HG03060 (cell line): ENCODE measurements around the gene ZFAND3.
"Not testable (repeated sequence)": the region's sequence is repeated elsewhere in the genome, so short reads cannot be mapped to it uniquely, and the experiment has no call there.

ENCODE experiments used
- ATAC-seq: cut with Tn5 transposase; IDR thresholded peaks from one replicate; pipeline ENCODE4 v1.9.1; 2021; ENCODE audit warnings: low read depth, moderate number of reproducible peaks; ENCODE audit not compliant: unreplicated experiment

The ZFAND3 gene

DNA sequence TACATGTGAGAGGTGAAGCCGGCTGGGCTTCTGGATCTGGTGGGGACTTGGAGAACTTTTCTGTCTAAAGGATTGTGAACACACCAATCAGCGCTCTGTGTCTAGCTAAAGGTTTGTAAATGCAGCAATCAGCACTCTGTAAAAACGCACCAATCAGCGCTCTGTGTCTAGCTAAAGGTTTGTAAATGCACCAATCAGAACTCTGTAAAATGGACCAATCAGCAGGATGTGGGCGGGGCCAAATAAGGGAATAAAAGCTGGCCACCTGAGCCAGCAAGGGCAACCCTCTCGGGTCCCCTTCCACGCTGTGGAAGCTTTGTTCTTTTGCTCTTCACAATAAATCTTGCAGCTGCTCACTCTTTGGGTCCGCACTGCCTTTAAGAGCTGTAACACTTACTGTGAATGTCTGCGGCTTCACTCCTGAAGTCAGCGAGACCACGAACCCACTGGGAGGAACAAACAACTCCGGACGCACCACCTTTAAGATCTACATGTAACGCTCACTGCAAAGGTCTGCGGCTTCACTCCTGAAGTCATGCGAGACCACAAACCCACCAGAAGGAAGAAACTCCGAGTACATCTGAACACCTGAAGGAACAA lies 143.1 kb downstream of the ZFAND3 start:
- ATAC-seq, result not testable (repeated sequence)

- ATAC-seq, result no peak
Measured at GRCh38 chr6:37965964-37966676, 146.6 kb downstream of the ZFAND3 start.

GRCh38 chr6:37966801-37967200 lies 147.3 kb downstream of the ZFAND3 start:
- ATAC-seq, result no peak

- ATAC-seq, result no peak
Measured at GRCh38 chr6:37967651-37968050, 148.1 kb downstream of the ZFAND3 start.

- no peak for ATAC-seq
Measured at GRCh38 chr6:37971266-37971665, 151.7 kb downstream of the ZFAND3 start.

- no peak for ATAC-seq
Measured at GRCh38 chr6:37971711-37972390, 152.3 kb downstream of the ZFAND3 start.

- ATAC-seq, result no peak
Measured at GRCh38 chr6:37972994-37973757, 153.6 kb downstream of the ZFAND3 start.

GRCh38 chr6:37974381-37974780 lies 154.9 kb downstream of the ZFAND3 start:
- no peak for ATAC-seq

DNA sequence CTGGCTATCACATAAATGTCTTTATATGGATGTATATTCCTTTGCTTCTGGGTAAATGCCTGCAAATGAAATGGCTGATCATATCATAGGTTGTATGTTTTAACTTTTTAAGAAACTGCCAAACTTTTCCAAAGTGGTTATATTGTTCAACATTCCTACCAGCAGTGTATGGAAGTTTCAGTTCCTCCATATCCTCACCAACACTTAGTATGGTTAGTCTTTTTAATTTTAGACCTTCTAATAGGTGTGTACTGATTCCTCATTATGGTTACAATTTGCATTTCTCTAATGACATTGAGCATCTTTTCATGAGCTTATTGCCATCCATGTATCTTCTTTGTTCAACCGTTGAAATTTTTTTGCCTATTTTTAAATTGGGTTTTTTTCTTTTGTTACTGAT lies 155.4 kb downstream of the ZFAND3 start:
- no peak for ATAC-seq

DNA sequence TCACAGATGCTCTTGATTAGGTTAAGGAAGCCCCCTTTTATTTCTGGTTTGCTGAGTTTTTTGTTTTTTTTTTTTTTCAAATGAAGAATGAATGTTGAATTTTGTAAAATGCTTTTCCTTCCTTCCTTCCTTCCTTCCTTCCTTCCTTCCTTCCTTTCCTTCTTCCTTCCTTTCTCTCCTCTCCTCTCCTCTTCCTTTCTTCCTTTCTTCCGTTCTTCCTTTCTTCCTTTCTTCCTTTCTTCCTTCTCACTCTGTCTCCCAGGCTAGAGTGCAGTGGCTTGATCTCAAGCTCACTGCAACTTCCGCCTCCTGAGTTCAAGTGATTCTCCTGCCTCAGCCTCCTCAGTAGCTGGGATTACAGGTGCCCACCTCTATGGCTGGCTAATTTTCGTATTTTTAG lies 158.2 kb downstream of the ZFAND3 start:
- no peak for ATAC-seq

DNA sequence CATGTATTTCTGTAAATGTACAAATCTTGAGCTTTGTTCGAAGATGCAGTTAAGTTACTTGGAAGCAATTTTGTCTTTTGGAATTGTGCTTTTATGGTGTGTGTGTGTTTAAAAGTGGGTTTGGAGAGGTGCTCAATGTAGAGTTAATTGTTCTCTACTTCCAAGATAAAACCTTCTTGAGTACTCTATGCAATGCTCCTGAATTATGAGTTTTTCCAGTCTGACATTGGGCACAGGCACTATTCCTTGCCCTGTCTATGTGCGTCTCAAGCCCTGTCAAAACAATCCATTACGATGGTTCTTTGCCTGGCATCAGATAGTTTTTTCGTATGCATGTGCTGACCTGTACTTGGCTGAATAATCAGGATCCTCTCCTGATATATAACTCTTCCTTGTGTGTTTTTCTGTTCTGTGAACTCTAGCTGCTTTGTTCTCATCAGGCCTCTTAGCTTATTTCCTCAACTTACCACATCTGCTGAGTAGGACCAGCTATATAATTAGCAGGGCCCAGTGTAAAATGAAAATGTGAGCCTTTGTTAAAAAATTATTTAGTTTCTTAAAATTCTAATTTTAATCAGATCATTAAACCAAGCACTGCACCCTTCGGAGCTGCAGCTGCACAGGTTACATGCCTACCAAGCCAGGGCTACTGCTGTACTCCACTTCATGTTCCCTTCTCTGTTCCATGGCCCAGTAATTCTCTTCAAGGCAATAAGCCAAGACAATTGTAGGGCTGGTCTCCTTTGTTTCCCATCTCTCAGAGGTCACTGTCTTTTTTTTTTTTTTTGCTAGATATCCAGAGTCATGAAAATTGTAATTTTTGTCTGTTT lies 160.1 kb downstream of the ZFAND3 start:
- no peak for ATAC-seq

- no peak for ATAC-seq
Measured at GRCh38 chr6:37980222-37980595, 160.7 kb downstream of the ZFAND3 start.

GRCh38 chr6:37981626-37982025 lies 162.1 kb downstream of the ZFAND3 start:
- ATAC-seq, result no peak

DNA sequence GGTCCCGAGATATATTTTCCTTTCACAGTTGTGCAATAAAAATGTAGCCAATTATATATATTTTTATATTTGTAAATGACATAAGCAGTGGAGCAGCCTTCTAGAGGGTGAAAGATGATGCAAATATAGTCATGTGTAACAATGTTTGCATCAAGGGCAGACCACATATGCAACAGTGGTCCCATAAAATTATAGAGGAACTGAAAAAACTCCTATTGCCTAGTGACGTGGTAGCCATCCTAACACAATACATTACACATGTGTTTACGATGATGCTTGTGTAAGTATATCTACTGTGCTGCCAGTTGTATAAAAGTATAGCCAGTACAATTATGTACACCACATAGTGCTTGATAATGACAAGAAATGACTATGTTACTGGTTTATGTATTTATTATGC lies 162.8 kb downstream of the ZFAND3 start:
- no peak for ATAC-seq

DNA sequence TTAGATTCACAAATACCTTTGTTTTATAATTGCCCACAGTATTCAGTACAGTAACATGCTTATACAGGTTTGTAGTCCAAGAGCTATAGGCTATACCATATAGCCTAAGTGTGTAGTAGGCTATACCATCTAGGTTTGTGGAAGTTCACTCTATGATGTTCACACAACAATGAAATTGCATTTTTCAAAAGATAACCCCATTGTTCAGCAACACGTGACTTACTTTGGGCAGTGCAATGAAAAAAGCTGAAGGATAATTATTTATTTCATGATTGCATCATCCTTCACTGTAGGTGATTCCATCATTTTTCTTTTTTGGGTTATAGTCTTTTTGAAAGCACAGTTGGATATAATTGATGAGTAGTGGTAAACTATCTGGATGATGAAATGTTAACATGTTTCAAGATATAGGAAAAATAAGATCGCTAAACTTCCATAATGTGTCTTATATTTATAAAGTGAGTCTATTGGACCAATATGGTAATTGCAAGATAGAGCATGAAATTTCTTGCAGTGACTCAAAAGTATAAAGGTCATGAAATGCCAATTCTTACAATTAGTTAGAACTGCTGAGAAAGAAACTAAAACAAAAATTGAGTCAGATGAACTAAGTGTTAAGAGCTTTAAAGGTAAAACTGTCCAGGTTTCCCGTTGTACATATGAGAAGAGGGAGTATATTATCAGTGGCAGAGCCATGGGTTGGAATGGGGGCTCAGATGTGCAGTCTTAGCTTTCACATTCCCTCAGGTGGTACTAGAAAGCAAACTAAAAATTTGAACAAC lies 164.4 kb downstream of the ZFAND3 start:
- no peak for ATAC-seq

- no peak for ATAC-seq
Measured at GRCh38 chr6:37984578-37984977, 165.1 kb downstream of the ZFAND3 start.

DNA sequence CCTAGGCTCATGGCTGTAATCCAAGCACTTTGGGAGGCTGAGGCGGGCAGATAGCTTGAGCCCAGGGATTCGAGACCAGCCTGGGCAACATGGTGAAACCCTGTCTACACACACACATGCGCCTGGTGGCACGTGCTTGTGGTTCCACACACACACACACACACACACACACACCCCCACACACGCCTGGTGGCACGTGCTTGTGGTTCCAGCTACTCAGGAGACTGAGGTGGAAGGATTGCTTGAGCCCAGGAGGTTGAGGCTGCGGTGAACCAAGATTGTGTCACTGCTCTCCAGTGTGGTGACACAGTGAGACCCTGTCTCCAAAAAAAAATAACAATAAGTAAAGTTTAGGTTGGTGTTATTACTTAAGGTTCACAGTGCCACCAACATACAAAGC lies 165.8 kb downstream of the ZFAND3 start:
- ATAC-seq, result no peak

DNA sequence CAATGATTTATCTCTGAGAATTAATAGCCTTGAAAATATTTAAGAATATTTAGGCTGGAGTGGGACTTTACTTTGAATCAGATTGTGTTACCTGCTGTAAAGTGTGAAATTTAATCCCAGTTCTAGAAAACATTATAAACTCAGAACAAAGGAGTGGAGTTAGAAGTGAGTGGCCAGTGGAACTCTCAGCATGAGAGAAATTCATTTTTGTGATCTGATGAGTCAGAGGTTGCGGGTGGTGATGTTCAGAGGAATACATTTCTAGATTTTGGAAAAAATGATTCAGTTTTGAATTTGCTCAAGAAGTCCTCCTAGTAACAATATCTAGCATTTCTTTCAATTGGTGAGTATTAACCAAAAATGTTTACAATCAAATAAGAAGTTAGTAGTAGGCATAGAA lies 167.5 kb downstream of the ZFAND3 start:
- ATAC-seq, result no peak

DNA sequence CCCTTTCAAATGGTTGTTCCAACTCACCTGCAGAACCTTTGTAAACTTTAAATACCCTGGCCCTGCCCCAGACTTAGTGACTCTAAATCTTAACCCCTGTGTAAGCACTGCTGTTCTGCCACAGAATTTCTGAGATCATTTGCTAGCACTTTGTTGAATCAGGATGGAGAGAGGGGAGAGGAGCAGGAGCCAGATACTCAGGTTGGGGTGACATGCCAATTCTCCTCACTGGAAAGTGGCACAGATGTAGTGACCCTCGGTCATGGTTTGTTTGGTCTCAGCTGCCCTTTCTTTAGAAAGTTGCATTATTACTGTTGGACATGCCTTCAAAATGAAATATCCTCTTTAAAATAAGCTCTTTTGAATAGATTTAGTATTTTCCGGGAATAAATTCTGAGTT lies 168.0 kb downstream of the ZFAND3 start:
- no peak for ATAC-seq

DNA sequence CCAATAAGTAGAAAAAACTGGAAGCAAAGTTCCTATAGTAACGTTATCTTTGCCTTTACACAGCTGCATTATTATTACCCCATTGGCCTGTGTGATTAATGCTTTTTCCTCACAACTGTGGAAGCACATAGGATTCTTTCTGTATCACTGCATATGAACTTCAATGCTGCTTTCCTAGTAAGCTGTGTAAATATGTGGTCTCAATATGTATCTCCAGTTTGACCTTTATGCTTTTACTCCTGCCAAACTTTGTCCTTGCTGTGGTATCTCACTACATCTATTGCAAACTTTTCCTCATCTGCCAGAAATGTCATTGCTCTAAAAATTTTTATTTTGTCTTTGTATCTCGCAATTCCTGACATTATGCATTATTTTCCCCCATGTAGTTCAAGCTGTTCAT lies 168.6 kb downstream of the ZFAND3 start:
- no peak for ATAC-seq
